GM19468 (cell line): ENCODE data around the gene FAM9C.

ENCODE experiments used
- ATAC-seq: cut with Tn5 transposase; IDR thresholded peaks from one replicate; pipeline ENCODE4 v1.9.1; 2021; ENCODE audit warnings: mild to moderate bottlenecking, moderate library complexity, moderate number of reproducible peaks; ENCODE audit not compliant: unreplicated experiment; ENCODE audit errors: extremely low read depth

FAM9C gene

GRCh38 chrX:13009844-13010243 lies 34.6 kb downstream of the FAM9C start:
- ATAC-seq = no peak

- ATAC-seq = no peak
These were observed 35.1 kb downstream of the FAM9C start for GRCh38 chrX:13009273-13009672.

- no peak for ATAC-seq
These were observed 35.6 kb downstream of the FAM9C start for GRCh38 chrX:13008851-13009250.

- ATAC-seq = no peak
These were observed 36.3 kb downstream of the FAM9C start for GRCh38 chrX:13008189-13008533.

GRCh38 chrX:13007519-13008188 lies 36.8 kb downstream of the FAM9C start:
- ATAC-seq = no peak

- ATAC-seq = peak; percentile 60
These were observed 38.6 kb downstream of the FAM9C start for GRCh38 chrX:13005661-13006473.

- ATAC-seq = no peak
These were observed 42.3 kb downstream of the FAM9C start for GRCh38 chrX:13001961-13002671.

- no peak for ATAC-seq
These were observed 43.3 kb downstream of the FAM9C start for GRCh38 chrX:13001097-13001496.

- ATAC-seq = peak; percentile 24
These were observed 44.1 kb downstream of the FAM9C start for GRCh38 chrX:13000301-13000811.

GRCh38 chrX:12999422-12999821 lies 45.0 kb downstream of the FAM9C start:
- ATAC-seq = peak; percentile 28

- no peak for ATAC-seq
These were observed 46.3 kb downstream of the FAM9C start for GRCh38 chrX:12997906-12998687.

- no peak for ATAC-seq
These were observed 47.4 kb downstream of the FAM9C start for GRCh38 chrX:12996934-12997435.

- no peak for ATAC-seq
These were observed 50.1 kb downstream of the FAM9C start for GRCh38 chrX:12994321-12994720.

- no peak for ATAC-seq
These were observed 50.6 kb downstream of the FAM9C start for GRCh38 chrX:12993826-12994225.

- ATAC-seq = no peak
These were observed 51.8 kb downstream of the FAM9C start for GRCh38 chrX:12992544-12993118.

GRCh38 chrX:12991575-12991974 lies 52.8 kb downstream of the FAM9C start:
- no peak for ATAC-seq

GRCh38 chrX:12989461-12989860 lies 55.0 kb downstream of the FAM9C start:
- no peak for ATAC-seq

- no peak for ATAC-seq
These were observed 55.6 kb downstream of the FAM9C start for GRCh38 chrX:12988797-12989196.

- ATAC-seq = no peak
These were observed 56.4 kb downstream of the FAM9C start for GRCh38 chrX:12987900-12988594.
